AG08396 (cell line): Measurements from ENCODE around the gene ALPK3.

ENCODE experiments used
- DNase-seq: peaks from one replicate; pipeline ENCODE4 v3.0.0; 2012; ENCODE audit warnings: low spot score, mixed read lengths

Gene ALPK3

GRCh38 chr15:84892786-84893307 is 75.7 kb downstream of the ALPK3 start:
- DNase-seq = no peak

GRCh38 chr15:84893607-84894006 is 76.5 kb downstream of the ALPK3 start:
- no peak for DNase-seq

GRCh38 chr15:84894736-84895425 is 77.7 kb downstream of the ALPK3 start:
- no peak for DNase-seq

DNA sequence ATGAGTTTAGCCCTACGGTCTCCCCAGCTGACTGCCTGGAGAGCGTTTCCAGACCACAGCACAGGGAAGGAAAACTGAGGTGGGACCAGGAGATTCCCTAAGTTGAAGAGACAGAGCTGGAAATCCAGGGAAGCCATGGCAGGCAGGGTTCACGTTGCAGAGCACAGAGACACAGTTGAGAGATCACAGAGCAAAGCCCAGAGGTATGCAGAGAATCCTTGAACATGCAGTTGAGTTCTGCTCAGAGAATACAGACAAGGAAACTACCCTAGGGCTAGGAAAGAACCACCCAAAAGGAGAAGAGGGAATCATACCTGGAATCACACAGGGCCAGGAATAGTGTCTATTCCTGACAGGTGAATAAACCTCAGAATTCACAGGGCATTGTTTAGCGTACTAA is 81.6 kb downstream of the ALPK3 start:
- DNase-seq = no peak

GRCh38 chr15:84899750-84900149 is 82.6 kb downstream of the ALPK3 start:
- DNase-seq = no peak

GRCh38 chr15:84901540-84901939 is 84.4 kb downstream of the ALPK3 start:
- no peak for DNase-seq

DNA sequence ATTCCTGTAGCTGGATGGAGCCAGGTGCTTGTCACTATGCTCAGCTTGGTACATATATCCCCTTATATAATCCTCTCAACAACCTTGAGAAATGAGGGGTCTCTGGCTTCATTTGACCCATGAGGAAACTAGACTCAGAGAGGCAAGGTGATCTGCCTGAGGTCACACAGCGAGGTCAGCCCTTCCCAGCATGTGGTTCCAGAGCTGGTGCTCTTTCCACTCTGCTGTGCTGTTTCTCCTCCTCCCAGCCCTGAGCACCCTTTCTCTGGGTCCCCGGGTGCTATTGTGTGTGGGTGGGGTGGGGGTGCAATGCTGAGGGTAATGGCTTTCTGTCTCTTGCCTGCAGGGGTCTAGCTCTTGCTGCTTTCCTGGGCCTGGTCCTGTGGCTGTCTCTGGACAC is 86.6 kb downstream of the ALPK3 start:
- no peak for DNase-seq

GRCh38 chr15:84904419-84904818 is 87.3 kb downstream of the ALPK3 start:
- no peak for DNase-seq

GRCh38 chr15:84905016-84905916 is 88.1 kb downstream of the ALPK3 start:
- DNase-seq = no peak

DNA sequence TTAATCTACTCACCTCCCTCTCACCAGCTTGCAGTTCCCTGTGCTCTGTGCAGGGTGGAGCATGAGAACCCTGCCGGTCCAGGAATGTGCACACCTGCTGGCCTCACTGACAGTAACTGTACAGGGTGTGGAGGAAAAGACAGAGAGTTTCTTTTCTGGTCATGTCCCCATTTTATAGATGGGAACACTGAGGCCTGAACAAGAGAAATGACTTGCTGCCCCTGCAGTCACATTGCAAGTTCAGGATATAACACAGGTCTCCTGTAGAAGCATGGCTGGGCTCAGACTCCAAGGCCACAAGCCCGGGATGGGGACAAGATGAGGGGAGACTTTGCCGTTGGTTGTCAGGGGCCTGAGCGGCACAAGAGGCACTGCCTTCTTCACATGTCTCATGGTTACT is 90.6 kb downstream of the ALPK3 start:
- no peak for DNase-seq

DNA sequence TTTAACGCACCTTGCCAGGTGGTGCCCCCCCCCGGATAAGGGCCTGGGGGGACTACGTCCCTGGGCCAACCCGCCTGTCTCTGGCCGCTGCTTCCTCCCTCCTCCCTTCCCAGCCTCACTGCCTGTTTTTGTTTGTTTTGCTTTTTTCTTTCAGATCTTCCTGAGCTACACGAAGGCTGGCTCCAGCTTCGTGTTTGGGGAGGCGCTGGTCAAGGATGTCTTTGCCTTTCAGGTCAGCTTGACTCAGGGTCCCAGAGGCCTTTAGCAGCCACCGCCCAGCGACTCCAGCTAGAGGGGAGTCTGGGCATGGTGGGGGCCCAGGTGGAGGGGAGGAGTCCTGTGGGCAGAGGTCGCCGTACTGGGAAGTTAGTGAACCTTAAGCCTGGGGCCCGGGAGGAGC is 91.4 kb downstream of the ALPK3 start:
- no peak for DNase-seq

GRCh38 chr15:84909029-84909428 is 91.9 kb downstream of the ALPK3 start:
- no peak for DNase-seq

DNA sequence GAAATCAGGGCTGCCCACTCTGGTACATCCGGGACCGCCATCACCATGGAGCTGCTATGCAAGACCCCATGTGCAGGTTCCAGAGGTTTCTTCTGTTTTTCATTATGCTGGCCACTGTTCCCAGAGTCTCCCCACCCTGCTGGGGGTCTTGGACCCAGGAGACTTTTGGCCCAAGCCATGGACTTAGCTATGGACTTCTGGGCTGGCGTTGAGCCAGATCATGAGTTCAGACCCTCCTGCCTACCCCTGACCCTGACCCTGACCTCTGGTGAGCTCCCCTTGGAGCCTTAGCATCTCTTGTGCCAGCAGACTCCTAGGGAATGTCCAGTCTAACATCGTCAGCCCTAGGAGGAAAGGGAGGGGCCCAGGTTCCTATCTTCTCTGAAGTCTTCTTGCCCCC is 92.6 kb downstream of the ALPK3 start:
- DNase-seq = no peak

GRCh38 chr15:84910928-84911623 is 93.9 kb downstream of the ALPK3 start:
- no peak for DNase-seq

DNA sequence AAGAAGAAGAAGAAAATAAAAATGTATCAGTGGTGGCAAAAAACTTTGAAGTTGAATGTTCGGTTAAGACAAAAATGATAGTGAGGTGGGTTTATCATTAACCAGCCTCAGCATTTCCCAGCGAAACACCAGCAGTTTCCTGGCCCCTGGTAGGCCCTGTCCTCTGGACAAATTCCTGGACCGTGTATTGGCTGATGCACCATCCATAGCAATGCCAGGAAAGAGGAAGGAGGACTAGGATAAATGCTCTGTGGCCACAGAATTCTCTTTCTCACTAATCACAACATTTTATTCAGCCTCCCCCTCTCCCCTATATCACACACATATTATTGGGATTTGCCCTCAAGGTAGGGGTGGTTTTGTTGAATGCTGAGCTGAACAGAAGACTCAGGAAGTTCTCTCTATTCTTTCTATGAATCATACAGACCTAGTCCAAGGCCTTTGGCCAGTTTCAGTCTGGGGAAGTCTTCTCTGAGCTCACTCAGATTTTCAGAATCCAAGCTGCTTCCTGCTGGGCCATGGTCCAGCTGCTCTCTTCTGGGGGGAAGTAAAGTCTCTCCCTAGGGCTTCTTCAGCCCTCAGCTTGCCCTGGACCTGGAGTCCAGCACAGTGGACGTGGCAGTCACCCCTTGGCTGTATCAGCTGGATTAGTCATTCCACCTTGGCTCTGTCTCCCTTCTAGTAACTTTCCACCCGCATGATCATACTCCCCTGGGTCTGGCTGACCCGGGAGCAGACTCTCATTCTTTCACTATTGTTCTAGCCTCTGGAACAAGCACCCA is 94.9 kb downstream of the ALPK3 start:
- peak; percentile 89 for DNase-seq

DNA sequence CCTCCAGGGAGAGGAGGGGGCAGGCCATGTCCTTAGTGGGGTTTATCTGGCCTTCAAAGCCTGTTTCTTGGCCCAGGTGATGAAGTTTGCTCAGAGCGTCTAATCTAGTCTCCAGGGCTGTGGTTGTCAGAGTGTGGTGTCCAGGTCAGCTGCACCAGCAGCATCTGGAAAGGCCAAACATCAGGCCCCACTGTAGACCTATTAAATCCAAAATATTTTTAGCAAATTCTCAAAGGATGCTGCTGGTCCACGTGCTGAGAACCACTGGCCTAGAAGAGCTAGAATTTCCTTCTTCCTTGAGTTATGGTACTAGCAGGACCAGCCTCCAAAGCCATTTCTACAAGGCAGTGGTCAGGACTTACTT is 96.2 kb downstream of the ALPK3 start:
- no peak for DNase-seq

DNA sequence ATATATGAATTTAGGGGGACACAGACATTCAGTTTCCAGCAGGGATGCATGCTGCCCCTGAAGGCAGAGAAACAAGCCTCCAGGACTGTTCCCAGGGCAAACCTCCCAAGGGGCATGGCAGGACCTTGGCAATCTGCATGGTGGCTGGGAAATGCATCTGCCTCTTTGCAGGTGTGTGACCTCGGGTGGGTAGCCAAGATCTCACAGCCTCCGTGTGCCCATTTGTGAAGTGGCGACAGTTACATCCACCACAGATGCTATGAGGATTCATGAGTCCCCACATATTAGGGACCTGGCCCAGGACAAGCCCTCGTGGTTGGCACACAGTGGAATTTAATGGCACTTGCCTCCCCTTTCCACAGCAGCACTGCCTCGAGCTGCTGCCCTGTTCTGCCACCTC is 97.2 kb downstream of the ALPK3 start:
- no peak for DNase-seq

DNA sequence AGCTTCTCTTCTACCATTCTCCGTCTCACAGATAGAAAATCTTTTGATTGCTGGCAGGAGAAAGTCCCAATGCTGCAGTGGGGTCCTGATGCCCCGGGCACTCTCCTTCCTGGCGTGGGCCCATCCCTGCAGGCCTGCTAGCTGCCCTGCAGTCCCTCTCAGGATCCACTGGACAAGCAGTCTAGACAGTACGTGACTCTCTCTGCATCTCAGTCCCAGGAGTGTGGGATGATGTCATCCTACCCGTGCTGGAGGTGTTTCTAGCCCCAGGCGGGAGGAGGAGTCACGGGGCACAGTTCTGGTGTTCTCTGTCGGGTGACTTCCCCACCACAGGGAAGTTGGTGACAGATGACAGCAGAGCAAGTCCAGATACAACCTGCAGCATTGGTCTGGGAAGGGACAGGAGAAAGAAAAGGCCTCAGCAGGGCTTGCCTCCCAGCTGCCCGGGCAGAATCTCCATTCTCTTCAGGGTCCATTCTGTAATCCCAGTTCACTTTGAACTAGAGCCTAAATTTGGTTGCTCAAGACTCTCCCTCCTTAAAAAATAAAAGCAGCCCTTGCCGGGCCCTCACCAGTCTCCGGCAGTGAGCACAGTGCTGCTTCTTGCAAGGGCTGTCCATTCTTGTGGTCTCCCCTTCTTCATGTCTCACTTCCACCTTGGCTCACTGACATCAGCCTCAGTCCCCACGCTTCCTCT is 97.9 kb downstream of the ALPK3 start:
- DNase-seq = peak; percentile 61

- no peak for DNase-seq
These were observed 98.4 kb downstream of the ALPK3 start for GRCh38 chr15:84915606-84915958.

DNA sequence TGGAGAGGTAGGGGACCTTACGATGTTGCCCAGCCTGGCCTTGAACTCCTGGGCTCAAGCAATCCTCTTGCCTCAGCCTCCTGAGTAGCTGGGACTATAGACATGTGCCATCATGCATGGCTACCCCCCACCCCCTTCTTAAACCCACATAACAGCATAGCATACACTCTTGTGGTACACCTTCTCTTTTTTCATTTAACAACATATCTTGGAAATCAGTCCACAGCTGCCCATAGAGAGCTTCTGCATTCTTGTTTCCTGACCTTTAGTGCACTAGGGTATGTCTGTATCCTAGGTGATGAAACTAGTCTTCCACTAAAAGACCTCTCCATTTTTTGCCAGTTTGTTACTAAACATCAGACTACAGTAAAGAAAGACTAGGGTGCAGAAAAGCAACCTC is 100.3 kb downstream of the ALPK3 start:
- DNase-seq = no peak

DNA sequence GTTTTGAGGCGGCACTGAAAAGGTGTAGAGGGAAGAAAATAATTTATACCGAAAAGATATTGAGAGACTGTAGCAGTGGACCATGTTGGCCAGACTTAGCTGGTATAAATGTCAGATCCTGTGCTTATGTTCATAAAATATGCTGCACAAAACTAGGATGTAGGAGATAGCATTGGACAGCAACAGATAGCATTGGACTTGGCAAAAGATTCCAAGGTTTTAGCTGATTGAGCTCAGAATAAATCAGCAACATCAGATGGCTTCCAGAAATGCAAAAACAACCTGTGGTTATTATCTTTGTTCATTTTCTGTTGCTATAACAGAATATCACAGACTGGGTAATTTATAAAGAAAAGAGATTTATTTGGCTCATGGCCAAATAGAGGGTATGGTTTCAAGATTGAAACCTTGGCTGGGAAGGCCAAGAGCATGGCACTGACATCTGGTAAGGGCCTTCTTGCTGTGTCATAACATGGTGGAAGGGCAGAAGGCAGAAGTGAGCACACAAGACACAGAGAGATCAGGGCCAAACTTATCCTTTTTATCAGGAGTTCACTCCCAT is 102.0 kb downstream of the ALPK3 start:
- no peak for DNase-seq
